AG04449 (cell line): ENCODE measurements around the gene IGSF8.

Experiments used
- CTCF ChIA-PET: fragments of 350-600 bp; formaldehyde crosslinking; extraction: SDS; loops from one replicate; lab custom pipeline; 2021; ENCODE audit warnings: antibody characterized with exemption; lab: Yijun Ruan, JAX
- POLR2A ChIA-PET: fragments of 400-600, 350-600 bp; formaldehyde crosslinking; extraction: SDS; loops from one replicate; lab custom pipeline; 2020; ENCODE audit warnings: antibody characterized with exemption, inconsistent platforms; lab: Yijun Ruan, JAX
- DNase-seq: peaks from one replicate; pipeline ENCODE4 v3.0.0-alpha.2; 2010; ENCODE audit warnings: low read depth, low spot score
- H3K4me3 ChIP-seq: 2 replicates; pipeline ENCODE4 v1.5.1; 2011; ENCODE audit warnings: low read depth, mild to moderate bottlenecking, control low read depth, low read length
- CTCF ChIP-seq: IDR thresholded peaks from one replicate; pipeline ENCODE4 v1.5.1; 2011; ENCODE audit warnings: mild to moderate bottlenecking, moderate library complexity, low read length, control low read depth, inconsistent platforms; ENCODE audit not compliant: insufficient read depth; ENCODE audit errors: missing control alignments

IGSF8 gene

GRCh38 chr1:160046494-160047110, 51.8 kb downstream of the IGSF8 start:
- TF ChIP-seq CTCF = peak; percentile 39
- DNase-seq = no peak
- H3K4me3 ChIP-seq = peak overlapping the region; percentile 15; the same call in 1 of the 2 replicates
- ChIA-PET CTCF (interaction anchor here (0.6 to 5.5 kb wide), 26 partner anchors 8 to 369 kb away, joined by 3 to 94 read pairs (median 5); partner anchors contain the start of genes KCNJ9 and PIGM), POLR2A (no interaction called here)

GRCh38 chr1:160045653-160046052, 52.8 kb downstream of the IGSF8 start:
- no peak for DNase-seq
- TF ChIP-seq CTCF = no peak
- POLR2A ChIA-PET = no interaction called here
- no peak overlapping the region for H3K4me3 ChIP-seq
- CTCF ChIA-PET = interaction anchor here (0.6 to 5.5 kb wide), 28 partner anchors 9 to 370 kb away, joined by 3 to 94 read pairs (median 5); partner anchors contain the start of genes KCNJ9 and PIGM

DNA sequence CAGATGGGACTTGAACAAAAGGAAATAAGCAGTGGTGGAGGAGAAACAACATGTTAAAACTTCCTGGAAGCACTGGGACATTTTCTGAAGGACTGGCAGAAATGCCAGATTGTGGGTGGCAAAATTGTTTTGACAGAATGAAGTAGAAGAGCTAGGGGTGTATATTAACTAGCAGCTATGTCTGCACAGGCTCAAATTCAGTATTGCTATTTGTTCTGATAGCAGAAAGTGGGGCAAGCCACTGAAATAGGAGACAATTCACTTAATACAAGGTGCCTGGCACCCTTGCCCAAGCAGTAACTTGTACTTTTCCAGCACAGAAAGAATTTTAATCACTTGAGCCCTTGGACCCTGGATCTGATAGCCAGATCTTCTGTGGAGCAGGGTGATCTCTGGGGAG, 54.9 kb downstream of the IGSF8 start:
- no peak for TF ChIP-seq CTCF
- no peak for DNase-seq
- POLR2A ChIA-PET = no interaction called here
- no peak overlapping the region for H3K4me3 ChIP-seq
- CTCF ChIA-PET = interaction anchor here (1.1 to 4.4 kb wide), 3 partner anchors 10 to 36 kb away, joined by 3 to 53 read pairs (median 4); partner anchors contain the start of gene PIGM
